NCI-H82 (cell line): ENCODE results near the gene PRPF6.
A peak's percentile ranks its signal among the peaks of the same experiment; 100 is the strongest.

Source experiments
- DNase-seq: peaks from one replicate; lab custom pipeline; 2025; lab: John Stamatoyannopoulos, UW

Gene PRPF6

DNA sequence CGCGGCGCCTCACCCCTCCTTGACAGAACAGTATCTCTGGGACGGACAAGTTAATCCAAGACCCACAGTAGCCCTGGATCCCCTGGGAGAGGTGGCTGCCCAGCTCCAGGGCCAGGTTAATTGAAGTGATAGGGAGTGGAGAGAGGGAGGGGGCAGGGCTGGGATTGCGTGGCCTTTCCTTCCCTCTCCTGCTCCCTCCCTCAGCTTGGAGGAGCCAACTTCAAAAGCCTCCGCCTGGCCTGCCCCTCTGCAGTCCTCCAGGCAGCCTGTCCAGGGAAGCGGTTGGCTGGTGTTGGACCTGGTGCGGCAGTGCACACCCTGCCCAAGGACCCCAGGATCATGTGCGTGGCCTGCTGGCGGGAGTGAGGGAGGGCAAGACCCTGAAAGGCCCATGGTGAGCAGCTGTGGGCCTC is 55.0 kb downstream of the PRPF6 start, which contains the start of gene C20orf204:
C20orf204 (plus strand) TSS at position 250 of the 413 bp plus-strand sequence; CDS start at position 392, 142 bp downstream.
- peak; percentile 47 for DNase-seq

DNA sequence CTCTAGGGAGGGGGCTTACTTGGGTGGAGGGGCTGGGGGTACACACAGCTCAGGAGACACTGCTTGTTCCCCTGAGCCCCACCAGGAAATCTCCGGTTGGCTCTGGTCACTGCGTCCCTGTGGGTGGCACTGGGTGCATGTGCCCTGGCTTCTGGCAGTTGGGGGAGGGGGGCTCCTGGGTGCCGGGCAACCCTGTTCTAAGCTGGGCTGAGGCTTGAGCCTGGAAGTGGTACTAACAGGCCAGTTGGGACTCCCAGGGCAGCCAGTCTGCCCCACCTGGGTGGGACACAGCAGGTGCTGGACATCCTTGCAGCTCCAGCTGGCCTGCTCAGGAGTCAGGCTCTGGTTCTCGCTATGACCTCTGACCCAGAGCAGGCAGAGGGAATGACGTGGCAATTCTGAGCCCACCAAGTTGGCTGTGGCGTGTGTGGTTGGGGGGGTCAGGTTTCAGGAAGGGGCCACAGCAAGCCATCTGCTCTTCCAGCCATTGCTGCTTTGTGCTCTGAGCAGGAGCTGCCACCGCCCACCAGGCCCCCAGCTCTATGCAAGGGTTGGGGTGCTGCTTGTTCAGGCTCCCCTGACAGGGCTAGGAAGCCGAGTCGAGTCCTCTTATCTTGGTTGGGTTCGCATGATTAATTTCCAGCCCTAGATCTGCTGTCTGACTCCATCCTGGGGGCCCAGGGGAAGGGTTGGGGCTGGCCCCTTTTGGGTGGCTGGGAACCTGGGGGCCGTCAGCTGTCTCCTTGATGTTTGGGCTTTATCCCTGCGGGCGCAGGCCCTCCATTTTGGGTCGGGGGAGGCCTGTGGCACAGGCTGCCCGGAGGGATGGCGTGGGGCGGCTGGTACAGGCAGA is 55.6 kb downstream of the PRPF6 start:
- DNase-seq: no peak

DNA sequence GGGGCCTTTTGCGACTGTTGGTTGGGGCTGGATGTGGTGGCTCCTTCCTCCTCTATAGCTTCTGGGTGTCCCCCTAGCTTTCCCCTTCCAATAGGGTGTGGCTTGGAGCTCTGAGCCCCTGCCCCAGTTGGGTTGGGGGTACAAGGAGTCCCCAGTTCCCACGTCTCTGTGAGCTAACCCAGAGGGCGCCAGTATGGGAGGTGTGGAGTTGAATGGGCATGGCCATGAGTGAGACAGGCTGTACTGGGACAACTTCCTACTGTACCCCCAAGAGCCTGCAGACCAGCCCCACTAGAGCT is 56.2 kb downstream of the PRPF6 start:
- DNase-seq: no peak

DNA sequence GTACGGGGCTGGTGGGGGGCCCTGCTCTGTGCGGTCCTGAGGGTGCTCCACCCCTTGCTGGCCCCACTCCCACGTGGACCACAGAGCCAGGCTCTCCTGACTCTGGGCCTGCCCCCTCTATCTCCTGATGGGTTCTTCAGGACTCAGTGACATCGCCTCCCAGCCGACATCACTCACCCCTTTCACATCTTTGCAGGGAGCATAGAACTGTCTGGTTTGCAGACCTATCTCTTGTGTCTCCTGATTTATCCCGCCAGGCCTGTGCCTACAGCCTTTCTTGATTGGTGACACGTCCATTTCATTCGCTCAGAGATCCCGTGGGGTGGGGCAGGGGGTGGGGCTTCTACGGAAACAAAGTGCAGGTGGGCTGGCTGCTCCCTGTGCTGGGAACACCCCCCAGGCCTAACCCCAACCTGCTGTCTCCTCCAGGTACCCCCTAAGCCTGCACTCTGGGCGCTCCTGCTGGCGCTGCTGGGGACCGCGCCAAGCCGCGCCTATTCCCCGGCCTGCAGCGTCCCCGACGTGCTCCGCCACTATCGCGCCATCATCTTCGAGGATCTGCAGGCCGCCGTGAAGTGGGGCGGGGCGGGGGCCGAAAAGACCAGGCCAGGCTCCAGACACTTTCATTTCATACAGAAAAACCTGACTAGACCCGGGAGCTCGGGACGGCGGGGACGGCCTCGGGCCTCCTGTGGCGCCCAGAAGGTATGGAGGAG is 56.7 kb downstream of the PRPF6 start:
- no peak for DNase-seq

DNA sequence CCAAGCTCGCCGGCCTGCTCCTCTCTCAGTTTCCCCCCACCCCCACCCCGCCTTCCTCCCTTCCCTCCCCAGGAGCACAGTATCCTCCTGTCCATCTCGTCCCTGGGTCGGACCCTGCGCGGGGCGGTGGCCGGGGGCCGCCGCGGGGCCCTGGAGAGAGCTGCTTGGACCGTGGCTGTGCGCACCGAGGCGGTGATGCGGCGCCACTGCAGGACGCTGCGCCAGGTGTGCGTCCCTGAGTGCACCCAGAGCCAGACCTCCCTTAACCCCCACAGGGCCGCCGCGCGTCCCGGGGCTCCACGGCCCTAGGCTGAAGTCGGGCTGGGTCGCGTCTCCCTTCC is 57.3 kb downstream of the PRPF6 start:
- peak; percentile 62 for DNase-seq

DNA sequence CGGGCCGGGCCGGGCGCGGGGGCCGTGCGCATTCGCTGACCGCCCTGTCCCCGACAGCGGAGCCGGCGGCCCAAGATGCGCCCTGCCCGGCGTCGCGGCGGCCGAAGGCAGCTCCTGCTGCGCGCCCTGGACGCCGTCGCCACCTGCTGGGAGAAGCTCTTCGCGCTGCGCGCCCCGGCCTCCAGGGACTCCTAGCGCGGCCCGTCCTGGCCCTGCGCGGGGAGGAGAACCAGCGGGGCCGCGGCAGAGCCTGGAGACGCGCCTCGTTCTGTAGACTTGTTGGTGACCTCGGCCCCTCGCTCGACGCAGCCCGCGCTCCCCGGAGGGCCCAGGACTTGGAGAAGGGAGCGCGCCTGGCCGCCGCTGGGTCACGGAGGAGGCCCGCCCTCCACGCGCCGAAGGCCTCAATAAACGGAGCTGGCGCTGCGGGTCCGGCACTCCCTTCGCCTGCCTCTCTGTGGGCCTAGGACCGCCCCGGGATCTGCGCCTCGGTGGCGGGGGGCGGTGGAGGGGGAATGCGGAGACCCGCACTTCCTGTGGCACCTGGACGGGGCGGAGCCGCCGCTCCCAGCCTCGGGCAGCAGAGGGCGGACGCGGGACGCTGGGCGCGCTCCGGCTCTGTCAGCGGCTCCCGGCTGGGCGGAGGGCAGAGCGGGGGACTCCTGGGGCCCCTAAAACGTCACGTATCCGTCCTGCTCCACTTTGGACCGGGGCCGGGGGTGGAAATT is 57.8 kb downstream of the PRPF6 start:
- DNase-seq: peak; percentile 84

DNA sequence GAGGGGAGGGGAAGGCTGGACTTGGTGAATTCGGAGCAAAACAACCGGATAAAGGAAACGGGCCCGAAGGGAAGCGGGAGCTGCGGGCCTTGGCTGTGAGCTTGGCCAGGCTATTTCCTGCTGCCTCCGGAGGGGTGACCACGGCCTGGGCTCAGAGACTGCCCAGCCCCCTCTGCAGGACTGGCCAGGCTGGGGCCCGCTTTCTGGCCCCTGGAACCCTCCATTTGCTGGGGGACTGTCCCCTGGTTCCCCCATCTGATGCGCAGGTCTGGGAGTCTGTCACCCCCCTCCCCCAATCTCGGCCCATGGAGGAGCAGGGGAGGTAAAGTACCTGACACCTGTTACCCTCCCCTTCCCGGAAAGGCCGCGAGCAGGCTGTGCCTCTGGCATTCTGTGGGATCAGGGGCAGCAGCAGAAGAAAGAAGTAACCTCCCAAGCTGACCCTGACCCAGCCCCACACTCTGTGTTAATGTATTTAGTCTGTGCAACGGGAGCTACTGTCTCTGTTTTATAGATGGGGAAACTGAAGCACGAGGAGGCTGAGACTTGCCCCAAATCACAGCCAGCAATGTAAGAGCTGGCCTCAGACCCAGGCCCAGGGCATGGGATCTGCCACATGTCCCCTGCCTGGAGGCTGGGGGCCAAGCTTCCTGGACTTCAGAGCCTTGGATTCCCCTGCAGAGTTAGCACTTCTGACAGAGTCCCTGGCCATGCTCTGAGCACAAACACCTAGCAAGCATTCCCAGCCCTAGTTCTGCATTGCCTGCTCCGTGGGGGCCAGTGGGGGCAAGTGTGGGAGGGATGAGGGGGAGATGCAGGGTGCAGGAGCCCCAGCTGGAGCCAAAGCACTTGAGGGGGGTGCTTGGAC is 58.6 kb downstream of the PRPF6 start:
- DNase-seq: no peak

DNA sequence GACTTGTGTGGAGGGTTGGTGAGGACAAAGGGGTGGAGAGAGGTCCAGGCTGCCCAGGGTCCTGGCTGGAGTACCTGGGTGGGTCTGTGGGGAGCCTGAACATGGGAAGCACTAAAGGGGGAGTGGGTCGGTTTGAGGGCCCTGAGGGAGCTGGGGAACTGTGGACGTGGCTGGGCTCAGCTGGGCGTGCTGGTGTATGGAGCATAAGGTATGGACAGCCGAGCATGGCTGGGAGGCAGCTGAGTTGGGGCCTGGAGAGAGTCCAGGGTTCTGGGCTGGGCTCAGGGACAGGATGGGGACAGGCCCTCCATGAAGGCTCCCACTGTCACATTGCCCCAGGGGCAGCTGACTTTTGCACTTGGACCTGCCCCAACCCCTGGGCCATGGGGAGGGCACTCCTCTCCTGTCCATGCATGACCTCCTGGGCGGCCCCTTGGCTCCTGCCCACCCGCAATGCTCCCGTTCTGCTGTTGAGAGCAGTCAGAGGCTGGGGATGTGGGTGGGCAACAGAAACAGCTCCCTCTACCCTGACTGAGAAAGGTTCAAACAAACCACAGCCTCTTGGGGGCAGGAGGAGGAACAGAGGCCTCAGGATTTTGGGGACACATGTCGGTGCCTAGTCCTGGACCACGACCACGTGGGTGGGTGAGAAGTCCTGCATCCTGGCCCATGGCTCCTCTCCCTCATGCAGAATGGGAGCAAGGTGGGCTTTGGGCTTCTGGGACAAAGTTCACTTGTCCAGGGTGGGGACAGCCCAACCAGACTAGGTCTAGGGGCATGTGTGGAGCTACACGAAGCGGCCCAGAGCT is 59.5 kb downstream of the PRPF6 start:
- DNase-seq: no peak

DNA sequence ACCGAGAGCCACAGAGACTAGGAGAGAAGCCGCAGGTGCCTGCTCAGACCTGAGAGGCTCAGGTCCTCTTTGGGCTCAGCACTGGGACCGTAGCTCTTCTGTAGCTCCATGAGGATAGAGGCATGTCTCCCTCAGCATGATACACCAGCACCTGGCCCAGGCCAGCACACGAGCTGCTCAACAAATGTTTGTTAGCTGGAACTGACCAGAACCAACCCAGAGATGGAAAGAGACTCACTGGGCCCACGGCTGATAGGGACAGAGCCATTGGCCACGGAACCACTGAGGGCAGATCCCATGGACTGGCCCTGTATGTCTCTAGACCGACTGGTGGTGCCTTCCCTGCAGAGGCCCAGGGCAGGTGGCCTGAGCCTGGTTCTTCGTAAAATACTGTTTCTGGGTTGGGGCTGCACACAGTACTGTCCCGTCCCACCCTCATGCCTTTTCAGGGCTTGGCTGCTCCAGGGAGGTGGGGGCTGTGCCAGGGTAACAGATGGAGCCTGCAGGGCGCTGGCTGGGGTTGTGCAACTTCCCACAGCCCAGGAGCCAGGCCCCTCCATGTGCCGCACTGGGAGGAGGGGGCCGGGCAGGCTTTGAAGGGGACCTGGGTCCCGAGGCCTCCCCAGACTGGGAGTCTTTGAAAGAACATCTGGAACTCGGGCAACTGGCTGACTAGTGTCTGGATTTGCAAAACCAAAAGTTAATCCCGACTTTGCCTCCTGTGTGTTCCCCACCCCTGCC is 60.3 kb downstream of the PRPF6 start:
- peak; percentile 34 for DNase-seq

DNA sequence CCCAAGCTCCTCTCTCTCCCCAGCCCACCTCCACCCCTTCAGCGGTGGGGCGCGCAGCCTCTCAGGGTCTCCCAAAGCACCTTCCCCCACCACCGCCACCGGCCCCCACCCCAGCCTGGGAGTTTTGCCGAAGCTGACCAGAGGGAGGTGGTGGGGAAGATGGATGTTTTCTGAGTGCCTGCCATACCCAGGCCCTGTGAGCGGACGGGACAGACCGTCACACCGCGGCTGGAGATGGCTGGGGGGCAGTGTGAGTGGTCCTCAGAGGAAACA is 60.8 kb downstream of the PRPF6 start:
- no peak for DNase-seq

DNA sequence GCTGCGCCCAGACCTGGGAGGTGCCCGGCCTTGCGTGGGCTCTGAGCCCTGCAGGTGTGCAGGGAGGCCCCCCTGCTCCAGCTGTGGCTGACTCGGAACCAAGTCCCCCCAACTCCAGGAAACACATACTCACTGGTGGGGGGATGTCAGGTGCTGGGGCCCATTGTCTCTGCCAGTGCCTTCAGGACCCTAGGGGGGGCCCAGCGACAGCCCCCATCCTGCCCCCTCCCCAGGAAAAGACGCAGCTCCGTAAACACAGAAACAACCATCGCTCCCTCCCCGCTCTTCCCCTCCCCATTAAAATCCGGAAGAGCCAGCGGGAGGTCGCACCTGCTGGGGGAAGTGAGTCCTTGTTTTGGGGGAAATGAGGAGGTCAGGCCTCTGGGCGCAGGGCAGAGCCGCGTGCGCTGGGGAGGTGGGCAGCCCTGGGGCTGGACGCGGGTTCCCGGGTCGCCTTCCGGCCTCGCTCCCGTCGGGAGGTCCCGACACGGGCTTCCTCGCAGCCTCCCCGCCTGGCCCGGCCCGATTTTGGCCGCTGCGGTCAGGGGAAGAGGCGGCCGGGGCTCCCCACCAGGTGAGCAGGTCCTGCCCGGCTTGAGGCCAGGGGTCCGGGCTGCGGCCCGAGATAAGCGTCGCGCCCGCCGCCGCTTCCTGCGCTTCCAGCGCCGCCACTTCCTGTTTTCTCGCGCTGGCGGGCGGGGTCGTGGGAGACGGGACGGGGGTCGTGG is 61.3 kb downstream of the PRPF6 start:
- DNase-seq: no peak

DNA sequence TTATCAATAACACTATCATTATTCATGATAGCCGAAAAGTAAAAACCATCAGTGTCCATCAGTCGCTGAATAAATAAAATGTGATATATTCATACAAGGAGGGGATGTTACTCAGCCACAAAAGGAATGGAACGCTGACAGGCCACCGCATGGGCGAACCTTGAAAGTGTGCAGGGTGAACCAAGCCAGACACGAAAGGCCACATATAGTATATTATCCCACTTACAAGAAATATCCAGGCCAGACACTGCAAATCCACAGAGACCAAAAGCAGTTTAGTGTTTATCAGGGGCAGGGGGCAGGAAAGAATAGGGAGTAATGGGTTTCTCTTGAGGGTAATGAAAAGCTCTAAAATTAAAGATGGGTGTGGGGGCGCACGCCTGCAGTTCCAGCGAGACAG is 62.8 kb downstream of the PRPF6 start:
- DNase-seq: no peak

DNA sequence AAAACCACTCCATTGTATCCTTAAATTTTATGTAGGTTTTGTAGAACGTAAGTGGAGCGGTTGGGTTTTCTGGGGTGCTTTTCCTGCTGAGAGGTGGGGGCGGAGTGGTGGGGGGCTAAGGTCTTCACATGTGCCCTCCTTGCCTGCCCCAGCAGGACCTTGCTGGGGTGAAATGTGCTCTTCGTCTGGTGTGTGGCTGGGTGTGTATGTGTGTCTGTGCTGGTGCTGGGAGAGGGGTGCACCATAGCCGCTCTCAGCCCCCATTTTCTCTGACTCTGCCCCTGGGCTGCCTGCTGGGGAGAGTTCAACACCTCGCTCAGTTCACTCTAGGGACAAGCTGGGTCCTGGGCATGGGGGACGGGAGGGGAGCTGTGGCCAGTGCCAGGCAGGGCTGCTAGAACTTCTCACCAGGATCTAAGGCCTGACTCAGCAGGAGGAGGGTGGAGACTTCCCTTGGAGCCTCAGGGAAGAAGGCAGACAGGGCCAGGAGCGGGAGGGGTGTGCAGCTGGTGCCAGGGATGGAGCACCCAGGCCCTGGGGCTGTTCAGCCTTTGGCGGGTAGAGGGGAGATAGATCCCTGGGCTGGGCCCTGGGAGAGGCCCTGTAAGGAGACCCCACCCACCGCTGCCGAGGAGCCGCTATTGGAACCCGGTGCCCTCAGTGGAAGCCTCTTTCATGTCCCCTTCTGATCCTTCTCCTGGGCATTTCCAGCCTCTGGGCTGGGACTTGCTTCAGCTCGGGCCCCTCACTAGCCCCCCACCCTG is 63.7 kb downstream of the PRPF6 start:
- DNase-seq: no peak

DNA sequence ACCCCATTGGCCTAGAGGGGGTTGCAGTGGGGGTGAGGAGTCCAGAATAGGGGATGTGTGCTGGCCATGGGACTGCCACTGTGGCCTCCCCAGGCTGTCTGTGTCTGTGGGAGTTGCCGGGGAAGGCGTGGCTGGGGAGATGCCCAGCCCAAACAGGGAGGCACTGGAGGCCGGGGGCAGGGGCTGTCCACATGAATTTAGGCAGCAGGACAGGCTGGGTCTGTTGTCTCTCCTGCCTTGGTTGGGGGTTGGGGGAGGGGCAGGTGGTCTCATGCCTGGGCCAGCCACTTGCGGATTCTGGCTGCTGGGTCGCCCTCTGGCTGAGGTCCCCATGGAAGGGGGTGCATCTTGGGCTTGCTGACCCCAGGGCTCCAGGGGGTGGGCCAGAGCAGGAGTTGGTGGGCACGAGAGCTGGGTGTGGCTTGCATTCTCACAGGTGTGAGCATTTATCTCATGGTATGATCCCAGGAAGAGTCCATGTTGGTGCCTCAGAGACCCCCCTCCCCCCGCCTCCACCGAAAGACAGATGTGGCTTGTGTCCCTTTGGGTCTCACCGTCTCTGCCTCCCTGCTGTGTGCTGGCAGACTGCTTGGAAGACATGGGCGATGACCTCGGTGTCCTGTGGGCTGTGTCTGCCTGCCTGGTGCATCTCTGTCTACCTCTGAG is 64.5 kb downstream of the PRPF6 start:
- DNase-seq: no peak

DNA sequence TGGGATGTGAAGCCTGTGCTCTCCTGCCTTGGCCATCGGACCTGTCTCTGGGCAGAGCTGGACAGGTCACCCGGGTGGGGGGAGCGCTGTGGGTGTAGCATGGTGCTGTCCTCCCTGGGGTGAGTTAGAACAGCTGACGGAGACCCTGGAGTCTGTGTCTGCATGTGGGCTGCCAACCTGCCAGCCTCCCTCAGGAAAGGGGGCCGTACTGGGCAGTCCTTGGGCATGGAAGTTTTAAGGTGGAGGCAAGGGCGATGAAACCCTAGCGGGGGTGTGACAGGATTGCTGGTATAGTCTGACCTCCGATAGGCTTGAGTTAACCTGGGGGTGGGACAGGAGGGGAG is 66.1 kb downstream of the PRPF6 start:
- no peak for DNase-seq

DNA sequence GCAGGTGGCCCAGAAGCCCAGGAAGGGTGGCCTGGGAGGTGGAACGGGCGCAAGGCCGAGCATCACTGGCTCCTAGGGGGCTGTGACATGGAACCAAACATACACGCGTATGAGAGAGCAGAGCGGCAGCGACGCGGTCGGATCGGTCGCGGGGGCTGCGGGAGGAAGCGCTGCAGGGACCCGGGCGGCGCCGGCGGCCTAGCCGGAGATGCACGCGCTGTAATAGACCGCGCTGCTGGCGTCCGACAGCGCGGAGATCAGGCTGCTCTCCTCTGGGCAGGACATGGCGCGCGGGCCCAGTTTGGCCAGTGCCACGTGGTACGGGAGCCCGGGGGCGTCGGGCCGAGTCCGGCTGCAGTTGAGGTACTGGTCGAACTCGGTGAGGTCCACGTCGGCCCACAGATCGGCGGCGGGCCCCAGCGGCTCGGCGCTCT is 67.1 kb downstream of the PRPF6 start:
- no peak for DNase-seq

DNA sequence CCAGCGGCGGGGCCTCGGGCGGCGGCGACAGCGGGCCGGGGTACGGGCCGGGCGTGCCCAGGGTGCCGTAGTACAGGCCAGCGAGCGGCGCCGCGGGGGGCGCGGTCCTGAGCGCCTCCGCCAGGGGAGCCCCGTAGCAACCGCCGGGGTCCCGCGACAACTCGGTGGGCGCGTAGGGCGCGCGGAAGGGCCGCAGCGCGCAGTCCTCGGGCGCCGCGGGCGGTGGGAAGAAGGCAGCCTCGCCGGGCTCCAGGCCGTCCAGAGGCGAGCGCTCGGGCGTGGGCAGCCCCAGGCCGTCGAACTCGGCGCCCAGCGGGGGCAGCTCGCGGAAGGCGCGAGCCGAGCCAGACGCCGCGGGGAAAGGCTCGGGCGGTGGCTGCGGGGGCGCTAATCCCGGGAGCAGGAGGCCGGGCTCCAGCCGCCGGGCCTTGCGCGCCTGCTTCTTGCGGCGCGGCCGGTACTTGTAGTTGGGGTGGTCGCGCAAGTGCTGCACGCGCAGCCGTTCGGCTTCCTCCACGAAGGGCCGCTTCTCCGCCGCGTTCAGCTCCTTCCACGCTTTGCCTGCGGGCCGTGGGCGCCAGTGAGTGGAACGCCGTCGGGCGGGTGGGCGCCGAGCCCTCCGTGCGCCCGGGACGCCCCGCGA is 67.6 kb downstream of the PRPF6 start:
- DNase-seq: no peak
